GM12878 (cell line): ENCODE data around the gene HOXB1. TPM values are rescaled to one million over a fixed set of nuclear protein-coding genes. Genes with fewer than 3 reads are reported as not detected.

Experiments
- ATAC-seq: fragments of 200-7000 bp; cut with Tn5 transposase; 3 replicates; pipeline ENCODE4 v1.9.1; 2020; ENCODE audit warnings: mild to moderate bottlenecking, moderate library complexity
- BruUV-seq: library from RNA; stranded (reverse); fragments of 400-500 nt; replicated peaks from 2 replicates; lab custom pipeline; 2021; lab: Mats Ljungman, UMichigan
- CTCF ChIA-PET: fragments of 300-600 bp; sonication (Branson Sonifier 250); formaldehyde crosslinking; extraction: SDS; loops from one replicate; lab custom pipeline; 2021; ENCODE audit warnings: inconsistent platforms; lab: Yijun Ruan, JAX
- POLR2A ChIA-PET: fragments of 350-600 bp; formaldehyde crosslinking; extraction: SDS; loops from one replicate; lab custom pipeline; 2021; ENCODE audit warnings: inconsistent platforms; lab: Charles Lee
- RAD21 ChIA-PET: fragments of 300-600 bp; sonication (Branson Sonifier 250); formaldehyde crosslinking; loops from one replicate; lab custom pipeline; 2023; ENCODE audit warnings: antibody characterized with exemption; ENCODE audit not compliant: unreplicated experiment; lab: Charles Lee
- SMC1A ChIA-PET: fragments of 300-600 bp; sonication (Branson Sonifier 250); formaldehyde crosslinking; loops from one replicate; lab custom pipeline; 2023; ENCODE audit not compliant: unreplicated experiment, uncharacterized antibody; lab: Charles Lee
- DNase-seq: peaks from one replicate; pipeline ENCODE4 v3.0.0-alpha.2; 2011; ENCODE audit warnings: low read depth, low spot score
- FAIRE-seq: peaks from 3 replicates; lab custom pipeline; 2011; peaks lifted over from hg19 to GRCh38; lab: Jason Lieb, UNC
- H2AFZ ChIP-seq: 2 replicates; pipeline ENCODE4 v1.6.0; 2011; ENCODE audit warnings: low read depth, low read length, control low read depth; ENCODE audit not compliant: control insufficient read depth
- H3K27ac ChIP-seq: 2 replicates; pipeline ENCODE4 v1.5.1; 2011; ENCODE audit warnings: control low read depth; ENCODE audit not compliant: control insufficient read depth, insufficient read depth
- H3K27me3 ChIP-seq, 2 experiments: replicated peaks in 1 of 2; 2 replicates each; pipeline versions ENCODE4 v1.6.0 to v1.6.1; 2011; ENCODE audit warnings: low read length in 1 of 2; ENCODE audit not compliant: control insufficient read depth in 2 of 2, insufficient read depth in 2 of 2
- H3K36me3 ChIP-seq, 2 experiments: 2 replicates each; pipeline ENCODE4 v1.5.1; 2011; ENCODE audit warnings: low read length in 1 of 2; ENCODE audit not compliant: control insufficient read depth in 2 of 2, insufficient read depth in 2 of 2
- H3K4me1 ChIP-seq: 2 replicates; pipeline ENCODE4 v1.6.1; 2011; ENCODE audit warnings: mild to moderate bottlenecking, low read length, moderate library complexity, mixed read lengths; ENCODE audit not compliant: control insufficient read depth, insufficient read depth
- H3K4me2 ChIP-seq: 2 replicates; pipeline ENCODE4 v1.6.0; 2011; ENCODE audit warnings: control low read depth; ENCODE audit not compliant: control insufficient read depth, insufficient read depth
- H3K4me3 ChIP-seq: fragments of 200-600 bp; sonication (generic); 2 replicates; pipeline ENCODE4 v1.5.1; 2016
- H3K79me2 ChIP-seq: 2 replicates; pipeline ENCODE4 v1.6.0; 2011; ENCODE audit warnings: low read length; ENCODE audit not compliant: control insufficient read depth, insufficient read depth
- H3K9ac ChIP-seq: 2 replicates; pipeline ENCODE4 v1.8.0; 2011; ENCODE audit warnings: low read length, control low read depth, mixed read lengths; ENCODE audit not compliant: control insufficient read depth, insufficient read depth
- H3K9me3 ChIP-seq: replicated peaks from 3 replicates; pipeline ENCODE4 v1.5.1; 2011; ENCODE audit warnings: mild to moderate bottlenecking, low read length; ENCODE audit not compliant: control insufficient read depth, insufficient read depth
- H4K20me1 ChIP-seq: 2 replicates; pipeline ENCODE4 v1.6.0; 2011; ENCODE audit not compliant: control insufficient read depth, insufficient read depth
- CEBPB ChIP-seq, 2 experiments: fragments of 150-350 bp in 1 of 2; IDR thresholded peaks; 2 replicates each; pipeline ENCODE4 v1.6.1; 2012 to 2014; ENCODE audit warnings: low read depth in 2 of 2, low read length in 2 of 2, borderline replicate concordance in 1 of 2, inconsistent platforms in 1 of 2
- CREB1 ChIP-seq: IDR thresholded peaks from 2 replicates; pipeline ENCODE4 v1.6.1; 2012; ENCODE audit warnings: low read depth, mild to moderate bottlenecking, inconsistent platforms
- CREM ChIP-seq: IDR thresholded peaks from 2 replicates; pipeline ENCODE4 v1.6.1; 2014; ENCODE audit warnings: antibody characterized with exemption, low read depth
- MTA3 ChIP-seq: IDR thresholded peaks from 2 replicates; pipeline ENCODE4 v1.6.1; 2012; ENCODE audit warnings: low read length, inconsistent platforms, borderline replicate concordance
- NR2F1 ChIP-seq: fragments of 450-650 bp; conservative IDR thresholded peaks from 2 replicates; pipeline ENCODE4 v1.6.1; 2017; ENCODE audit warnings: mild to moderate bottlenecking
- PAX8 ChIP-seq: fragments of 450-650 bp; IDR thresholded peaks from 2 replicates; pipeline ENCODE4 v1.6.1; 2017; ENCODE audit warnings: mild to moderate bottlenecking, moderate library complexity
- PML ChIP-seq: IDR thresholded peaks from 2 replicates; pipeline ENCODE4 v1.6.1; 2012; ENCODE audit warnings: low read length, inconsistent platforms
- REST ChIP-seq: IDR thresholded peaks from 2 replicates; pipeline ENCODE4 v1.6.1; 2012; ENCODE audit warnings: mild to moderate bottlenecking, low read depth, low read length
- RUNX3 ChIP-seq: IDR thresholded peaks from 2 replicates; pipeline ENCODE4 v1.6.1; 2012; ENCODE audit warnings: low read length, inconsistent platforms
- SMAD1 ChIP-seq: fragments of 450-650 bp; IDR thresholded peaks from 2 replicates; pipeline ENCODE4 v1.6.1; 2018; ENCODE audit warnings: mild to moderate bottlenecking, low read depth; ENCODE audit not compliant: partially characterized antibody
- STAT1 ChIP-seq: fragments of 450-650 bp; conservative IDR thresholded peaks from 2 replicates; pipeline ENCODE4 v1.6.1; 2014; ENCODE audit warnings: antibody characterized with exemption, mild to moderate bottlenecking
- SUPT20H ChIP-seq: IDR thresholded peaks from 2 replicates; pipeline ENCODE4 v1.6.1; 2011; ENCODE audit warnings: low read depth, mild to moderate bottlenecking, low read length, moderate library complexity, borderline replicate concordance; ENCODE audit not compliant: control insufficient read depth
- ZBTB40 ChIP-seq: fragments of 450-650 bp; IDR thresholded peaks from 2 replicates; pipeline ENCODE4 v1.6.1; 2016; ENCODE audit warnings: mild to moderate bottlenecking, moderate library complexity, borderline replicate concordance
- ZZZ3 ChIP-seq: IDR thresholded peaks from 2 replicates; pipeline ENCODE4 v1.6.1; 2011; ENCODE audit warnings: low read depth; ENCODE audit not compliant: control insufficient read depth, insufficient read length
- WGBS: methylation state at CpG from one replicate; pipeline ENCODE4 v1.1.6; 2016; ENCODE audit warnings: low lambda C conversion rate; ENCODE audit not compliant: insufficient replicate concordance, insufficient coverage; ENCODE audit errors: missing lambda C conversion rate; 5-methylcytosine and 5-hydroxymethylcytosine counted together
- in situ Hi-C: fragments of 300-500 bp; cut with MboI; formaldehyde crosslinking; loops from 9 replicates; pipeline ENCODE4 v1.14.3; 2018; ENCODE audit warnings: mixed read lengths
- intact Hi-C: fragments of 100-400 bp; cut with micrococcal nuclease; formaldehyde crosslinking; loops from one replicate; pipeline ENCODE4 v1.14.2; 2022; ENCODE audit not compliant: unreplicated experiment
- polyA plus RNA-seq, 11 experiments: library from polyadenylated mRNA; depleted of rRNA in 4 of 11; unstranded in 6 of 11; stranded (reverse) in 5 of 11; fragments of >200 nt; fragmentation: Nextera tagmentation in 4 of 11; fragmentation: Illumina TruSeq in 1 of 11; extraction: Ambion mirVana in 4 of 11; extraction: Trizol in 1 of 11; gene quantifications; 1 replicate in 1 of 11; 2 replicates in 10 of 11; pipeline versions ENCODE4 v1.2.1 to v1.2.3, GENCODE V29; 2011 to 2016; ENCODE audit warnings: inconsistent platforms in 2 of 11, missing spikeins in 2 of 11, low read depth in 1 of 11
- total RNA-seq, 4 experiments: library from RNA; depleted of rRNA in 3 of 4; stranded (reverse); fragments of >200 nt in 3 of 4; fragmentation: Illumina TruSeq in 1 of 4; extraction: Trizol in 1 of 4; gene quantifications; 2 replicates each; pipeline versions ENCODE4 v1.2.1 to v1.2.3, GENCODE V29; 2013 to 2021

HOXB1 gene
- total and polyA plus RNA-seq, 10 of the 15 experiments (the other 5 are each of a cell fraction or from before 2014, with no cell fraction given), result not detected

- no peak for TF ChIP-seq ZBTB40
- TF ChIP-seq CEBPB (IDR thresholded peaks at IDR 0.05; ENCODE audit: borderline replicate concordance in 1 of 2, low read depth in 2 of 2, low read length in 2 of 2), result no peak
- TF ChIP-seq SUPT20H, result no peak
- TF ChIP-seq, all 136 proteins: peak for 1
Measured at GRCh38 chr17:48575673-48576478, 45.1 kb upstream of the HOXB1 start (continued).

- Histone ChIP-seq H3K4me2 (no peak overlapping the region), H3K9ac (no peak overlapping the region), H4K20me1 (no peaks in the 10 kb centered on the region), H3K4me3 (no peak overlapping the region), H3K4me1 (peaks cover 13% of the 10 kb centered on the region), H2AFZ (no peak overlapping the region), H3K36me3 (no peaks in the 10 kb centered on the region), H3K27ac (no peak overlapping the region), H3K79me2 (peaks cover 7% of the 10 kb centered on the region), H3K27me3 (no peaks in the 10 kb centered on the region), H3K9me3 (no peaks in the 10 kb centered on the region)
- in situ Hi-C loops, result no loop called here
- intact Hi-C loops, result no loop called here
- ChIA-PET SMC1A (interaction anchor here (1.0 to 1.3 kb wide), 6 partner anchors 9 to 141 kb away, joined by 3 to 7 read pairs (median 4); no protein-coding TSS in a partner anchor), CTCF (interaction anchor here (0.5 kb wide), 1 partner anchor 489 kb away, joined by 3 read pairs; no protein-coding TSS in a partner anchor), POLR2A (no interaction called here), RAD21 (interaction anchor here (1.0 kb wide), 2 partner anchors 28 to 62 kb away, joined by 3 read pairs; no protein-coding TSS in a partner anchor)
- 49% methylated on average over 7 of the region's 7 CpGs for WGBS
- no TSS peak for BruUV-seq
- ATAC-seq (no peak), FAIRE-seq (no peak), DNase-seq (no peak)
- TF ChIP-seq SMAD1 (no peak), STAT1 (no peak), NR2F1 (no peak), PAX8 (no peak), MTA3 (no peak), REST (no peak), PML (no peak), CREB1 (no peak), RUNX3 (no peak), ZZZ3 (no peak), CREM (no peak)
Measured at GRCh38 chr17:48575066-48575582, 44.3 kb upstream of the HOXB1 start.
